Stimulated activated CD4-positive, alpha-beta T cell treated with anti-CD3 and anti-CD28 coated beads, Interleukin-2, amount 100 ng/mL, for 24 hours (primary cell): ENCODE data around the gene OR13C2.
"Not testable (repeated sequence)": the region's sequence is repeated elsewhere in the genome, so short reads cannot be mapped to it uniquely, and the experiment has no call there.

Source experiments
- DNase-seq, 2 donors: peaks; one replicate each; pipeline ENCODE4 v3.0.0-alpha.2; 2020

The OR13C2 gene

GRCh38 chr9:104605527-104605926 lies at the start of gene OR13C2:
Gene OR13C2 (minus strand): TSS chr9:104605627. CDS start chr9:104605627, 0 bp downstream.
- not testable (repeated sequence) for DNase-seq

GRCh38 chr9:104635456-104635855 lies 30.0 kb upstream of the OR13C2 start:
- DNase-seq, result no peak

GRCh38 chr9:104633976-104634520 lies 28.6 kb upstream of the OR13C2 start:
- DNase-seq, result no peak

GRCh38 chr9:104625964-104626363 lies 20.5 kb upstream of the OR13C2 start:
- not testable (repeated sequence) for DNase-seq

- DNase-seq, result no peak
These were observed 12.7 kb upstream of the OR13C2 start, which contains the start of gene OR13C9 for GRCh38 chr9:104618104-104618503. Gene OR13C9 (minus strand): TSS chr9:104618204. CDS start chr9:104618204, 0 bp downstream.

GRCh38 chr9:104617418-104617817 lies 12.0 kb upstream of the OR13C2 start:
- no peak for DNase-seq

GRCh38 chr9:104611213-104611612 lies 5.8 kb upstream of the OR13C2 start:
- DNase-seq, result no peak

GRCh38 chr9:104608336-104608735 lies 2.9 kb upstream of the OR13C2 start:
- no peak for DNase-seq

- no peak for DNase-seq
These were observed 725 bp upstream of the OR13C2 start for GRCh38 chr9:104606152-104606551.

GRCh38 chr9:104604801-104605200 lies 626 bp downstream of the OR13C2 start:
- DNase-seq, result no peak

- not testable (repeated sequence) for DNase-seq
These were observed 6.1 kb downstream of the OR13C2 start, which contains the start of gene OR13C5 for GRCh38 chr9:104599313-104599712. Gene OR13C5 (minus strand): TSS chr9:104599413. CDS start chr9:104599413, 0 bp downstream.

GRCh38 chr9:104598749-104599148 lies 6.7 kb downstream of the OR13C2 start:
- DNase-seq, result not testable (repeated sequence)

- no peak for DNase-seq
These were observed 15.8 kb downstream of the OR13C2 start for GRCh38 chr9:104589626-104590025.

- DNase-seq, result no peak
These were observed 18.8 kb downstream of the OR13C2 start for GRCh38 chr9:104586496-104587180.

- no peak for DNase-seq
These were observed 24.9 kb downstream of the OR13C2 start for GRCh38 chr9:104580562-104580961.

GRCh38 chr9:104577263-104577662 lies 28.2 kb downstream of the OR13C2 start:
- DNase-seq, result no peak

GRCh38 chr9:104575456-104575855 lies 30.0 kb downstream of the OR13C2 start:
- no peak for DNase-seq

GRCh38 chr9:104572612-104573011 lies 32.8 kb downstream of the OR13C2 start:
- no peak for DNase-seq

GRCh38 chr9:104568868-104569267 lies 36.6 kb downstream of the OR13C2 start, which contains the start of gene OR13C8:
Gene OR13C8 (plus strand): TSS chr9:104569168. CDS start chr9:104569168, 0 bp downstream.
- DNase-seq, result no peak

- DNase-seq, result no peak
These were observed 41.1 kb downstream of the OR13C2 start for GRCh38 chr9:104564358-104564757.

- no peak for DNase-seq
These were observed 48.4 kb downstream of the OR13C2 start for GRCh38 chr9:104556830-104557634.

GRCh38 chr9:104555521-104555920 lies 49.9 kb downstream of the OR13C2 start:
- no peak for DNase-seq
